Measurements from ENCODE around the gene RPS6KA5.

Gene RPS6KA5

GRCh38 chr14:91067186-91067585, 6.7 kb upstream of the RPS6KA5 start:
- no peak for TF ChIP-seq CSDC2 (CRISPR knock-in tag; IDR thresholded peaks at IDR 0.05)
- TF ChIP-seq ESRRG (CRISPR knock-in tag; IDR thresholded peaks at IDR 0.05): no peak
- no peak for TF ChIP-seq BACH2 (CRISPR knock-in tag; IDR thresholded peaks at IDR 0.05; ENCODE audit: borderline replicate concordance)
- TF ChIP-seq ISL1 (CRISPR knock-in tag; IDR thresholded peaks at IDR 0.05): no peak
- no peak for TF ChIP-seq TOX (CRISPR knock-in tag; IDR thresholded peaks at IDR 0.05; ENCODE audit: borderline replicate concordance)
- no peak for TF ChIP-seq ZNF8 (CRISPR knock-in tag; IDR thresholded peaks at IDR 0.05)
- no peak for TF ChIP-seq ZNF70 (CRISPR knock-in tag; IDR thresholded peaks at IDR 0.05)
- no peak for TF ChIP-seq SNAI2 (CRISPR knock-in tag; IDR thresholded peaks at IDR 0.05)
- no peak for TF ChIP-seq OSR1 (CRISPR knock-in tag; IDR thresholded peaks at IDR 0.05)
- no peak for TF ChIP-seq ZFP30 (CRISPR knock-in tag; IDR thresholded peaks at IDR 0.05)
- TF ChIP-seq GLIS3 (CRISPR knock-in tag; IDR thresholded peaks at IDR 0.05): no peak
- no peak for TF ChIP-seq ZC3H10 (CRISPR knock-in tag; IDR thresholded peaks at IDR 0.05)
- no peak for TF ChIP-seq POU6F1 (CRISPR knock-in tag; IDR thresholded peaks at IDR 0.05; ENCODE audit: borderline replicate concordance, low read depth)
- TF ChIP-seq RARB (CRISPR knock-in tag; IDR thresholded peaks at IDR 0.05): no peak
- ATAC-seq: no peak

- ATAC-seq: no peak
- TF ChIP-seq ARNTL (CRISPR knock-in tag; IDR thresholded peaks at IDR 0.05; ENCODE audit: borderline replicate concordance, low read depth): no peak
- TF ChIP-seq SNAI2 (CRISPR knock-in tag; IDR thresholded peaks at IDR 0.05): no peak
- TF ChIP-seq TCF4 (CRISPR knock-in tag; IDR thresholded peaks at IDR 0.05; ENCODE audit: borderline replicate concordance): no peak
- no peak for TF ChIP-seq ZFP30 (CRISPR knock-in tag; IDR thresholded peaks at IDR 0.05)
- TF ChIP-seq ESRRG (CRISPR knock-in tag; IDR thresholded peaks at IDR 0.05): no peak
- no peak for TF ChIP-seq RARB (CRISPR knock-in tag; IDR thresholded peaks at IDR 0.05)
- no peak for TF ChIP-seq PPARA (CRISPR knock-in tag; IDR thresholded peaks at IDR 0.05; ENCODE audit: borderline replicate concordance)
- no peak for TF ChIP-seq BACH2 (CRISPR knock-in tag; IDR thresholded peaks at IDR 0.05; ENCODE audit: borderline replicate concordance)
- no peak for TF ChIP-seq ISL1 (CRISPR knock-in tag; IDR thresholded peaks at IDR 0.05)
- TF ChIP-seq TOX (CRISPR knock-in tag; IDR thresholded peaks at IDR 0.05; ENCODE audit: borderline replicate concordance): no peak
- no peak for TF ChIP-seq ZNF565 (CRISPR knock-in tag; conservative IDR thresholded peaks at IDR 0.05; ENCODE audit: low read depth)
- TF ChIP-seq CSRNP3 (CRISPR knock-in tag; IDR thresholded peaks at IDR 0.05): no peak
- no peak for TF ChIP-seq CREB5 (CRISPR knock-in tag; IDR thresholded peaks at IDR 0.05; ENCODE audit: low read depth)
- no peak for TF ChIP-seq GLIS3 (CRISPR knock-in tag; IDR thresholded peaks at IDR 0.05)
- TF ChIP-seq CSDC2 (CRISPR knock-in tag; IDR thresholded peaks at IDR 0.05): no peak
- TF ChIP-seq PATZ1 (CRISPR knock-in tag; IDR thresholded peaks at IDR 0.05; ENCODE audit: borderline replicate concordance): no peak
These were observed 4.8 kb upstream of the RPS6KA5 start for GRCh38 chr14:91065266-91065665.

- no peak for ATAC-seq
- no peak for TF ChIP-seq ZNF70 (CRISPR knock-in tag; IDR thresholded peaks at IDR 0.05)
- no peak for TF ChIP-seq BACH2 (CRISPR knock-in tag; IDR thresholded peaks at IDR 0.05; ENCODE audit: borderline replicate concordance)
- no peak for TF ChIP-seq CREB5 (CRISPR knock-in tag; IDR thresholded peaks at IDR 0.05; ENCODE audit: low read depth)
These were observed 2.7 kb upstream of the RPS6KA5 start for GRCh38 chr14:91063119-91063518.

GRCh38 chr14:91062600-91062999, 2.2 kb upstream of the RPS6KA5 start:
- ATAC-seq: no peak
- TF ChIP-seq CSRNP3 (CRISPR knock-in tag; IDR thresholded peaks at IDR 0.05): no peak
- no peak for TF ChIP-seq POU6F1 (CRISPR knock-in tag; IDR thresholded peaks at IDR 0.05; ENCODE audit: borderline replicate concordance, low read depth)
- no peak for TF ChIP-seq ZFP3 (CRISPR knock-in tag; IDR thresholded peaks at IDR 0.05)
- TF ChIP-seq SNAI2 (CRISPR knock-in tag; IDR thresholded peaks at IDR 0.05): no peak
- no peak for TF ChIP-seq TSHZ2 (CRISPR knock-in tag; IDR thresholded peaks at IDR 0.05)
